ENCODE measurements around the gene HMG20B.
"Not testable (repeated sequence)": the region's sequence is repeated elsewhere in the genome, so short reads cannot be mapped to it uniquely, and the experiment has no call there.

The HMG20B gene

DNA sequence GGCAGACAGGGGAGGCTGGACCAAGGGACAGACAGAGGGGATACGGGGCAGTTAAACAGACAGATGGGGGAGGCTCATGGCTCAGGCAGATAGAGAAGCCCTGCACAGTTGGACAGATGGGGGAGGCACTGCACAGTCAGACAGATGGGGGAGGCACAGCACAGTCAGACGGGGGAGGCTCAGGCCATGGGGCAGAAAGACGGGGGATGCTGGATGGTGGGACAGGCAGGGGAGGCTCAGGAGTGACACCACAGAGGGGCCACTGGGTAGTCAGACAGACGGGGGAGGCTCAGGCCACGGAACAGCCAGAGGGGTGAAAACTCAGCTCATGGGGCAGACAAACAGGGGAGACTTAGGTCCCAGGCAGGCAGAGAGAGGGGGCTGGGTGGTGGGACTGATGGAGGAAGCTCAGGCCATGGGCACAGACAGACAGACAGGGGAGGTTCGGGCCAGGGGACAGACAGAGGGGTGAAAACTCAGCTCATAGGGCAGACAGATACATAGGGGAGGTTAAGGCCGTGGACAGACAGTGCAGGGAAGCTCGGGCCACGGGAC, 16.2 kb upstream of the HMG20B start:
- DNase-seq (ENCODE audit: low spot score), result peak; percentile 20

DNA sequence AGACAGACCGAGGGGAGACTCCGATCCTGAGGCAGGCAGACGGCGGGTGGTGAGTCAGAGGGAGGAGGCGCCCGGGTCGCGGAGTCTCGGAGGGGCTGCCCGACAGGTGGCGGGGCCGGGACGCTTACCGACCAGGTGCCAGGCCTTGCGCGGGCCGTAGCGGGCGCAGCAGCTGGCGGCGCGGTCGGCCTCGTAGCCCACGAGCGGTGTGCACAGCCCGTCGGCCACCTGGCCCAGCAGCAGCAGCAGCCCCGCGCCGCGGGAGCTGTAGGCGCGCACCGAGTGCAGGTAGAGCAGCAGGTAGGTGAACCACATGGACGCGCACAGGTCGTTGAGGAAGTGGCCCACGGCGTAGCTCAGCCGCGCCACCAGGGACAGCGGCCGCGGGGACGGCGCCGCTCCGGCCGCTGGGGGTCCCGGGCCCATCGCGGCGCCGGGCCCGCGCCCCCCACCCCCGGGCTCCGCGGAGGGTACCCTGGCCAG, 15.7 kb upstream of the HMG20B start:
- DNase-seq (ENCODE audit: low spot score), result peak; percentile 75

DNA sequence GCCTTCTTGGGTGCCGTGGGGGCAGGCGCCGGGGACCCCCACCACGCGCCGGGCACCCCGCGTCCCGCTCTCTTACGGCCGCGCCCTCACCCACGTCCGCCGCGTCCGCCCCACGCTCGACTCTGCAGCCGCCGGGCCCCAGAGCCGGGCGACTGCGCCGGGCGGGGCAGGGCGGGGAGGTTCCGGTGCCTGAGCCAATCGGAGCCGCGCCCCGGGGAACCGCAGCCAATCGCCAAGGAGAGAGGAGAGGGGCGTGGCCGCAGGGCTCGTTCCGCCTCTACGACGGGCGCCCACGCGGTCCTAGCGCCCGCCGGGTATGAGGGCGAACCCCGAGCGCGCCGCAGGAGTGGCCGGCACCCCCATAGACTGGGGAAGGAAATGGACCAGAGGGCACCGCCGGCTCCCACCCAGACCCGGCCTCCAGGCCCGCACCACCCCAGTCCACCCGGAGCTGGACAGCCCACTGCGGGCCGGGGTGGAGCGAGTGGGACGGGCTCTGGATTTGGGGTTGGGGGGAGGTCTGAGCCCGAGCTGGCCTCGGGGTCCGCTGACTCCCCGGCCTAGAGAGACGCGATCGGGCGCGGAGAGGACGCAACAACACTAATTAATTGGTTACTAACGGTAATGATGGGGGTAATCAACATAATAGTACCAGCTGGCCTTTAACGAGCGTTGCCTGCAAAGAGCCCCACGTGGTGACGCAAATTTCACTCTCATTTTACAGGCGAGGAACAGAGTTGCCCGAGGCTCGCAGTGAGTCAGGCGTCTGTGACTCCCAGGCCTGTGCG, 15.1 kb upstream of the HMG20B start, which contains the start of gene MFSD12:
TSS of gene MFSD12 (minus strand) at position 126 of the 788 bp plus-strand sequence. CDS start 183 bp downstream, outside the sequence.
- DNase-seq (ENCODE audit: low spot score), result peak; percentile 93

DNA sequence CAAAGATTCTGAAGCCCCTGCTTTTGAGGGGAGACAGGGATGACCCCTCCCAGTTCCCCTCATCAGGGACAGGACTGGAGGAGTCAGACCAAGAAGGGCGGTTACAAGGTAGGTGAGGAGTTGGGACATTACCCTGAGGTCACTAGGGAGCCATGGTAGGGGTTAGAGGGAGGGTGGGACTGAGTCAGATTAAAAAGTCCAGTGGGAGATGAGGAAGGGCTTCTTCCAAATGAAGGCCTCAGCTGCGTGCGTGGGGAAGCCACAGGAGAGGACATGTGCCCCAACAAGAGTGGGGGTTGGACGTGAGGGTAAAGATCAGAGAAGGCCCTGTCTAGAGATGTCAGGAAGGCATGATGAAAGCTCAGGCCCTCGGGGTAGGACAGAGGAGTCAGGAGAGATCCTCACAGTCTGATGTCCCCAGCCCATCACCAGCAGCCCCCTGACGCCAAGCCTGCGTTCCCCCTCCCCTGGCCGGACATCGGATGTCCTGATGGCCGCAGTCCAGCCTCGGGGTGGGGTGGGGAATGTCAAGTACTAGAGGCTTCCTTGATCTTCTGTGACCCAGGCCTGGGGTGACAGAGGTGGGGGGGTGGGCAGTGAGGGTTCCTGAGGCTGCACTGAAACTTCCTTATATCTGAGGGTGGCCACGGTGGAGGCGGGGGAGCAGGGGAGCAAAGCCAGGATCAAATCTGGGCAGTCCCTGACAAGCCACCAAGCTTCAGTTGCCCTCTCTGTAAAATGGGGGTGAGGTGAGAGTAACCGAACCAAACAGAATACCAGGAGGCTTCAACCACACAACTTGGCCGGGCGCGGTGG, 8.8 kb upstream of the HMG20B start:
- no peak for DNase-seq (ENCODE audit: low spot score)

DNA sequence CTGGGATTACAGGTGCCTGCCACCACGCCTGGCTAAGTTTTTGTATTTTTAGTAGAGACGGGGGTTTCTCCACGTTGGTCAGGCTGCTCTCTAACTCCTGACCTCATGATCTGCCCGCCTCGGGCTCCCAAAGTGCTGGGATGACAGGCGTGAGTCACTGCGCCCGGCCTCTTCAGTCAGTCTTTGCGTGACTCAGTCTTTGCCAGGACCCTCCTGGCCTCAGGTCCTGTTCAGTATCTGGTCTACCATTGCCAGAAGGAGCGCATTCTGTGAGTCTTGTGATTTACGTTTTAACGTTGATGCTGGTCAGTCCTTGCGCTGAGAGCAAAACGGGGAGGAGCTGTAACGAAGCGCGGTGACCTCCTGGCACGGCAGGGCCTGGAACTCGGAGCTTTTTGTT, 7.6 kb upstream of the HMG20B start:
- no peak for DNase-seq (ENCODE audit: low spot score)

DNA sequence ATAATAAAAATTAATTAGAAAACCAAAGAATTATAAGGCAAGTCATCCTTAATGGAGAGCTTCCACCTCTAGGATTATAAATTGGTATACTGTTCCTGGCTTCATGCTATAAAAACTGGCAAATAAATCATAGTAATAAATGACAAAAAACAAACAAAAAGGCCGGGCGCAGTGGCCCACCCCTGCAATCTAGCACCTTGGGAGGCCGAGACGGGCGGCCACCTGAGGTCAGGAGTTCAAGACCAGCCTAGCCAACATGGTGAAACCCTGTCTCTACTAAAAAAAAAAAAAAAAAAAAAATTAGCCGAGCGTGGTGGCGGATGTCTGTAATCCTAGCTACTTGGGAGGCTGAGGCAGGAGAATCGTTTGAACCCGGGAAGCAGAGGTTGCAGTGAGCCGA, 2.7 kb upstream of the HMG20B start:
- DNase-seq (ENCODE audit: low spot score), result not testable (repeated sequence)

DNA sequence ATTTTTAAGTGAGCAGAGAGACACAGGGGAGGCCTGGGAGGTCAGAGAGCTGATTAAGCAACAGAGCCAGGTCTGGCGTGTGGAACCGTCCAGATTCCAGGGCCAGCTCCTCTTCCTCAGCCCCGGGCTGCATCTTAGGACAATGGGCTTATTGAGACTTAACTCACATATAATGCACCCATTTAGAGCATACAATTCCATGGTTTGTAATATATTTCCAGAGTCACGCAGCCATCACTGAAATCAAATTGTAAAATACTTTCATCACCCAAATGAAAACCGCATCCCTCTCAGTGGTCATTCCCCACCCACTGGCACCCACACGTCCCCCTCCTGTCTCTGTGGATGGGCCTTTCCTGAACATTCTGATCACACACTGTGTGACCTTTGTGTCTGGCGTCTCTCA, 2.1 kb upstream of the HMG20B start:
- DNase-seq (ENCODE audit: low spot score), result no peak

DNA sequence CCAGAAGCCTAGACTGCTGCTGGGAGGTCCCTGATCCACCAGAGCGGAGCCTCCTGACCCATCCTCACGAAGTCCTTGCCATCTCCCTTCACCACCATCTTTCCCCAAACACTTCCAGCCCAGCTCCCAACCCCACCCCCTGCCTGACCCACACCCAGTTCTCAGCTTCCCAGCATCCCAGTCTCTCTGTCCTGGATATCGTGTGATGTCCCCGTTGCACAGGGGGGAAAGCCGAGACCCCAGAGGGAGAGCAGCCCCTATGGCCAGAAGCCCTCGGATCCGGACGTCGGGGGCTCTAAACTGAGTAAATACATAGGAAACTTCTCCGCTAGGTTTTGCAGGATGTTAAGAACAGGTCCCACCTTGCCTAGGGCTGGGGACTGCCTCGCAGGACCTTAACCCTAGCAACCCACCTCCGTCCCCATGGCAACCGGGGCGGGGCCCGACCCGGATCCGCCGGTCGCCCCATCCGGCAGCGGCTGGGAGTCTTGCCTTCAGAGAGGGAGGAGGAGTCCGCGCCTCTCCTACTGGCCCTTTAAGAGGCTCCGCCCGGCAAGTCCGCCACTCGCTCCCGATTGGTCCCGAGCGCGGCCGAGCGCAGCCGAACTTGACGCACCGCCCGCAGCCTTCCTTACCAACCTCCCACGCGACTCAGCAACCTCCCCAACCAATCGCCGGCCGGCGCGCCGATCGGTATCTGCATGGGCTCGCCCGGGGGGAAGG, 451 bp upstream of the HMG20B start:
- DNase-seq (ENCODE audit: low spot score), result peak; percentile 99

DNA sequence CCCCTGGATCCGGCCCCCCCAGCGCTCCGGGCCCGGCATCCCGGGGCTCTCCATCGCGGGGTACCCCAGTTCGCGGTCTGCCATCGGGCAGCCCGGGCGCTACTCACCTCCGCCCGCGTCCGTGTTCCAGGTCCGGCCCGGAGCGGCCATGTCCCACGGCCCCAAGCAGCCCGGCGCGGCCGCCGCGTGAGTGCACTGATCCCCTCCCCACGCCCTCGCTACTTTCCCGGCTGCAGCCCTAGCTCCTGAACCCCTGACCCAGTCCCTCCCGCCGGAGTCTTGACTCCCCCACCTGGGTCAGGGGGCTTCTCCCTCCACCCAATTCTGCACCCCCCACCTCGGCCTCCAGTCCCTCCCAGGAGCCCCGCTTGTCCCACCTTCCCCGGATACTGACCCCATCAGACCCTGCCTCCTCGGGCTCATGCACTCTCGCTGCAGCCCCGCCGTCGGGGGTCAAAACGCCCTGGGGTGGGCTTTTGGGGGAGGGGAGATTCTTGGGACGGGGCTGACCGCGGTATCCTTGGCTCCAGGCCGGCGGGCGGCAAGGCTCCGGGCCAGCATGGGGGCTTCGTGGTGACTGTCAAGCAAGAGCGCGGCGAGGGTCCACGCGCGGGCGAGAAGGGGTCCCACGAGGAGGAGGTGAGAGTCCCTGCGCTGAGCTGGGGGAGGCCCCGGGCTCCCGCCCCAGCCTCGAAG, 566 bp downstream of the HMG20B start:
- DNase-seq (ENCODE audit: low spot score), result no peak

DNA sequence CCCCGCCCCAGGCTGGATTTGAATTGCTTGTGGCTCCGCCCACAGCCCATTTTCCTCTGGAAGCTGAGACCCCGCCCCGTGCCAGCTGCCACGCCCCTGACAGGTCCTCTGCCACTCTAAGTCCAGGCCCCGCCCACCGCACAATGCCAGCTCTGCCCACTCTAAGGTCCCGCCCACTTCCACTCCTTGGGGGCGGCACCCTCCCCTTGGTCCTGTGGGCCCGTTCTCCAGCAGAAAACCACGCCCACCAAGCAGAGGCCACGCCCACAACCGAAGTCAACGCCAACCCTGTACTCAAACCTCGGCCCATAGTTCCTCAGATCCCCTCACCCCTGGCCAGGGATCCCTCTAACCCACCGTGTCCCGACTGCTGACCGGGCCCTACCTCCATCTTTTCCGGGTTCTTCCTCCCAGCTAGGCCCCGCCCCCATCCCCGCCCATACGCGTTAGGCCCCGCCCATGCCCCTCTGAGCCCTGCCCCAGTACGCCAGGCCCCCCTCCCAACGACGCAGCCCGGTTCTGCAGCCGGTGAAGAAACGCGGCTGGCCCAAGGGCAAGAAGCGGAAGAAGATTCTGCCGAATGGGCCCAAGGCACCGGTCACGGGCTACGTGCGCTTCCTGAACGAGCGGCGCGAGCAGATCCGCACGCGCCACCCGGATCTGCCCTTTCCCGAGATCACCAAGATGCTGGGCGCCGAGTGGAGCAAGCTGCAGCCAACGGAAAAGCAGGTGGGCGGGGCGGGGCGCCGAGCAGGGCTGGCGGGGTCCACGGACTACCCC, 1.3 kb downstream of the HMG20B start:
- peak; percentile 98 for DNase-seq (ENCODE audit: low spot score)

DNA sequence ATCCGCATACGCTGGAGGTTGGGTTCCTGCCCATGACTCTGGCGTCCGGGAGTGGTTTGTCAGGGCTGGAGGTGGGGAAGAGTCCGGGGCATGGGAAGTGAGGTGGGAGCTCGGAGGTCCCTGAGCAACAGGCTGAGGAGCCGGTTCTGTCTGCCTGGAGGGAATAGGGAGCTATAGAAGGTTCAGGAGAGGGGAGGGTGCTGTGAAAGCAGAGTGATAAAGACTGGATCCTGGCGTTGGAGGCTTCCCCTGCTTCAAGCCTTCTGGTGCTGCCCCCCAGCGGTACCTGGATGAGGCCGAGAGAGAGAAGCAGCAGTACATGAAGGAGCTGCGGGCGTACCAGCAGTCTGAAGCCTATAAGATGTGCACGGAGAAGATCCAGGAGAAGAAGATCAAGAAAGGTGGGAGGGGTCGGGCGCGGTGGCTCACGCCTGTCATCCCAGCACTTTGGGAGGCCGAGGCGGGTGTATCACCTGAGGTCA, 2.6 kb downstream of the HMG20B start:
- DNase-seq (ENCODE audit: low spot score), result peak; percentile 75

DNA sequence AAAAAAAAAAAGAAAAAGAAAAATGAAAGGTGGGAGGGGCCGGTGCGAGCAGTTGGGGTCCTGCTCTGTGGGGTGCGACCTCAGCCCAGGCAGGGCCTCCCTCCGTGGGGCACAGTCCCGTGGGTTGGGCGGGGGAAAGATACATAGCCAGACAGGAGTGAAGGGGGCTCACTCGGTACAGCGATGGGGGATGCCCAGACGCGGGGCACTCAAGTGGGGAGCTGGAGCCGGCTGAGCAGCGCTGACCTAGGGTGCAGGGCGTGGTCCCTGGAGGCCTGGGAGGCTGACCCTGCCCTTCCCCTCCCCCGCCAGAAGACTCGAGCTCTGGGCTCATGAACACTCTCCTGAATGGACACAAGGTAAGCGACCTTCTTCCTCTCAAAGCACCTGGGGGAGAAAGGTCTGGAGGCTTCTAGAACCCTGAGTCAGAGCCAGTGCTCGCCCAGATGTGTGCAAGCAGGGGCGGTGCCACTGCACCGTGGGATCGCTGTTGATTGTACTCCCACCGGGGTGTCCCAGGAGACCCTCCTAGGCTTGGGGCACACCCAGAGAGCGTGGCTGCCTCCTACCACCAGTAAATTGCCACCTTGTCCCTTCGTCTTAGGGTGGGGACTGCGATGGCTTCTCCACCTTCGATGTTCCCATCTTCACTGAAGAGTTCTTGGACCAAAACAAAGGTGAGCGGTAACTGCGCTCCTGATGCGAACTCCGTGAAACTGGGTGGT, 3.4 kb downstream of the HMG20B start:
- DNase-seq (ENCODE audit: low spot score), result no peak

DNA sequence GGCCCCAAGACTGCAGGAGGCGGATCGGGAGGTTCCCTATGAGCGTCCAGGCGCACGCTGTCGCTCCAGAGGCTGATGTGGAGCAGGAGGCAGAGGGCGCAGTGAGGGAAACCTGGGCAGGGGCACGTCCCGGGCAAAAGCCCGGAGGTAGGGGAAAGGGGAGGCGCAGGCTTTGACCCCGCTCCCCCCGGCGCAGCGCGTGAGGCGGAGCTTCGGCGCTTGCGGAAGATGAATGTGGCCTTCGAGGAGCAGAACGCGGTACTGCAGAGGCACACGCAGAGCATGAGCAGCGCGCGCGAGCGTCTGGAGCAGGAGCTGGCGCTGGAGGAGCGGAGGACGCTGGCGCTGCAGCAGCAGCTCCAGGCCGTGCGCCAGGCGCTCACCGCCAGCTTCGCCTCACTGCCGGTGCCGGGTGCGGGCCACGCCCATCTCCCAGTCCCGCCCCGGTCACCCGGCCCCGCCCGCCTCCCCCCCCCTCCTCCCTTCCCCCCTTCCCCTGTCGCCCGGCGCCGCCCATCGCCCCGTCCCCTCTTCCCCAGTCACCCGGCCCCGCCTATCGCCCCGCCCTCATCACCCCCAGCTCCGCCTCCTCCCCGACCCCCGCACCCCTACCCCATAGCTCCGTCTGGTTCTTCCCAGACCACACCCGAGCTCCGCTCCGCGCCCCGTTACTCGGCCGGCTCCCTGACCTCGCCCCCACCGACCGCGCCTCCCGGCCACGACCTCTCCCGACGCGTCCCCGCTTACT, 4.1 kb downstream of the HMG20B start:
- no peak for DNase-seq (ENCODE audit: low spot score)

DNA sequence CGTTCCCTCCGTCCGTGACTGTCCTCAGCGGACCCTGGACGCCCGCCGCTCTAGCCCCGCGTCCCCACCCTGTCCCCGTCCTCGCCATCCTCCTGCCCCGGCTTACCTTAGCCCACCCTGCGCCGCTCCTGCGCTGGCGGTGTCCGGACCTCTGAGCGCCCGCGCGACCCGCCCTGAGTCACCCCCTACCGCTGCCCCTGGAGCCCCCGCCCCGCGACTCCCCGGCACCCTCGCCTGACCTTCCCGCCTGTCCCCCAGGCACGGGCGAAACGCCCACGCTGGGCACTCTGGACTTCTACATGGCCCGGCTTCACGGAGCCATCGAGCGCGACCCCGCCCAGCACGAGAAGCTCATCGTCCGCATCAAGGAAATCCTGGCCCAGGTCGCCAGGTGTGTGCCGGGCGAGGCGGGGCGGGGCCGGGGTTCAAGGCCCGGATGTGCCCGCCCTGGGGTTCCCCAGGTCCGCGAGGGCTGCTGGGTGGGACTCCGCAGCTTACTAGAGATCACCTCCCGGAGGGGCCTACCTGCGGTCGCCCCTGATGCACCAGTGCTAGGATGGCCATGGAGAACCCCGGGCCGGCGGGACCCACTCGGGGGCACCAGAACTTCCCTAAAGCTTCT, 5.1 kb downstream of the HMG20B start:
- no peak for DNase-seq (ENCODE audit: low spot score)

DNA sequence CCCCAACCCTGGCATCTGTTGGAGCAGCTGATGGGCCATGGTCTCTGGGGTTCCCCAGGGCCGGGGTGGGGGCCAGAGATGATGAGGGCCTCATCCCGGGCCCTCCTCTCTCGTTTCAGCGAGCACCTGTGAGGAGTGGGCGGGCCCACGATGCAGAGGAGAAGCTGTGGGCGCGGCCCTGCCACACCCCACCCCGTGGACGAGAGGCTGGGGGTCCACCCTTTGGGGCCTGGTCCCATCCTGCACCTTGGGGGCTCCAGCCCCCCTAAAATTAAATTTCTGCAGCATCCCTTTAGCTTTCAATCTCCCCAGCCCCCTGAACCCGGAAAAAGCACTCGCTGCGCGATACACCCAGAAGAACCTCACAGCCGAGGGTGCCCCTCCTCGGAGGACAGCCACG, 5.6 kb downstream of the HMG20B start:
- no peak for DNase-seq (ENCODE audit: low spot score)

DNA sequence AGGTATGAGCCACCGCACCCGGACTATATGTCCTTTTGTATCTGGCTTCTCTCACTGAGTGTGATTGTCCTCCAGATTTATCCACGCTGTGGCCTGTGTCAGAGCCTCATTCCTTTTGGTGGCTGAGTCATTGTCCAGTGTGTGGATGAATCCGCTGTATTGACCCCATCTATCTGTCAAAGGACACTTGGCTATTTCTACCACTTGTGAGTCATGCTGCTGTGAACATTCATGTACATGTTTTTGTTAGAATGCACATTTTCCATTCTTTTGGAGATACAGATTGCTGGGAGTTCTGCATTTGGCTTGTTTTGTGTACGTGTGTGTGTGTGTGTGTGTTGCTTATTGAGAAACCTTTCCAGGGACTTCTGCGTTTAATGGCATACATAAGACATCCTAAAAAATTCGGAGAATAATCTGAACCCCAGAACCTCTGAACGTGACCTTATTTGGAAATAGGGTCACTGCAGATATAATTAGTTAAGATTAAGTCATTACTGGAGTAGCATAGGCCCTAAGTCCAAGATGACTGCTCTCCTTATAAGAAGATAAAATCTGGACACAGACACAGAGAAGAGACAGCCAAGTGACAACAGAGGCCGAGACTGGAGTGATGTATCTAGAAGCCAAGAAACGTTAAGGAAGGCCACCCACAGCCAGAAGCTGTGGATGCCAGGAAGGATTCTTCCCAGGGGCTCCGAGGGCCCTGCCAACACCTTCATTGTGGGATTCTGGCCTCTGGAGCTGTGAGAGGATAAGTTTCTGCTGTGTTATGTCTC, 7.6 kb downstream of the HMG20B start:
- no peak for DNase-seq (ENCODE audit: low spot score)

DNA sequence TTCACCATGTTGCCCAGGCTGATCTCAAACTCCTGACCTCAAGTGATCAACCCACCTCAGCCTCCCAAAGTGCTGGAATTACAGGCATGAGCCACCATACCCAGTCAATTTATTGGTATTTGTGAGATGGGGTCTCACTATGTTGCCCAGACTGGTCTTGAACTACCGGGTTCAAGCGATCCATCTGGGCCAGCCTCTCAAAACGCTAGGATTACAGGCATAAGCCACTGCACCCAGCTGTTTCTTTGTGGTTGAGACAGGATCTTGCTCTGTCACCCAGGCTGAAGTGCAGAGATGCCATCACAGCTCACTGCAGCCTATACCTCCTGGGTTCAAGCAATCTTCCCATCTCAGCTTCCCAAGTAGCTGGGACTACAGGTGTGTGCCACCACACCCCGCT, 9.0 kb downstream of the HMG20B start:
- DNase-seq (ENCODE audit: low spot score), result not testable (repeated sequence)
